WTC11 (cell line): ENCODE data around the gene RANBP10. TPM values are rescaled to one million over a fixed set of nuclear protein-coding genes. Genes with fewer than 3 reads are reported as not detected.

Experiments used
- ATAC-seq: fragments of 200-7000 bp; cut with Tn5 transposase; 2 replicates; pipeline ENCODE4 v1.10.0; 2021; ENCODE audit warnings: mild to moderate bottlenecking, moderate library complexity
- CTCF ChIA-PET: fragments of 300-600 bp; sonication (Branson Sonifier 250); formaldehyde crosslinking; loops from one replicate; lab custom pipeline; 2021; ENCODE audit warnings: antibody characterized with exemption; lab: Charles Lee
- POLR2A ChIA-PET: fragments of 350-600 bp; sonication (Branson Sonifier 250); formaldehyde crosslinking; loops from one replicate; lab custom pipeline; 2021; ENCODE audit warnings: antibody characterized with exemption; lab: Charles Lee
- DNase-seq: peaks from one replicate; pipeline ENCODE4 v3.0.0; 2021; ENCODE audit warnings: low spot score
- H3K27ac Mint-ChIP-seq: 2 replicates; pipeline ENCODE4 v1.8.0; 2021; ENCODE audit warnings: mixed read lengths
- H3K27me3 Mint-ChIP-seq: 2 replicates; pipeline ENCODE4 v1.8.0; 2021; ENCODE audit warnings: low read depth, mild to moderate bottlenecking, moderate library complexity, mixed read lengths
- H3K36me3 Mint-ChIP-seq: 2 replicates; pipeline ENCODE4 v1.8.0; 2021; ENCODE audit warnings: mixed read lengths
- H3K4me1 Mint-ChIP-seq: 2 replicates; pipeline ENCODE4 v1.8.0; 2022; ENCODE audit warnings: mixed read lengths
- H3K4me3 Mint-ChIP-seq: 2 replicates; pipeline ENCODE4 v1.8.0; 2021; ENCODE audit warnings: mild to moderate bottlenecking, moderate library complexity, mixed read lengths
- H3K9me3 Mint-ChIP-seq: 2 replicates; pipeline ENCODE4 v1.8.0; 2021; ENCODE audit warnings: mixed read lengths
- ATF1 ChIP-seq: sonication (generic); formaldehyde crosslinking; IDR thresholded peaks from 2 replicates; pipeline ENCODE4 v1.8.1; 2023; ENCODE audit warnings: mild to moderate bottlenecking, moderate library complexity, missing genetic modification reagents
- ATF2 ChIP-seq: sonication (generic); formaldehyde crosslinking; IDR thresholded peaks from 2 replicates; pipeline ENCODE4 v1.8.1; 2022; ENCODE audit warnings: low read depth, missing genetic modification reagents, borderline replicate concordance
- ATF3 ChIP-seq: sonication (generic); formaldehyde crosslinking; conservative IDR thresholded peaks from 2 replicates; pipeline ENCODE4 v1.8.1; 2022; ENCODE audit warnings: mild to moderate bottlenecking, missing genetic modification reagents
- ATF6 ChIP-seq: sonication (generic); formaldehyde crosslinking; IDR thresholded peaks from 2 replicates; pipeline ENCODE4 v1.8.1; 2023; ENCODE audit warnings: mild to moderate bottlenecking, missing genetic modification reagents
- CBFB ChIP-seq: sonication (generic); formaldehyde crosslinking; IDR thresholded peaks from 2 replicates; pipeline ENCODE4 v1.8.1; 2022; ENCODE audit warnings: mild to moderate bottlenecking, low read depth, missing genetic modification reagents
- CDX4 ChIP-seq: fragments of 250-450 bp; sonication (Bioruptor Pico); IDR thresholded peaks from 2 replicates; pipeline ENCODE4 v1.9.0; 2021; ENCODE audit warnings: moderate library complexity, mild to moderate bottlenecking, inconsistent platforms, borderline replicate concordance
- CREB1 ChIP-seq: sonication (generic); formaldehyde crosslinking; IDR thresholded peaks from 2 replicates; pipeline ENCODE4 v1.8.0; 2023; ENCODE audit warnings: mild to moderate bottlenecking, missing genetic modification reagents
- ELF4 ChIP-seq: sonication (generic); formaldehyde crosslinking; IDR thresholded peaks from 2 replicates; pipeline ENCODE4 v1.8.1; 2022; ENCODE audit warnings: low read depth, mild to moderate bottlenecking, moderate library complexity, missing genetic modification reagents
- FOXJ3 ChIP-seq: sonication (generic); formaldehyde crosslinking; IDR thresholded peaks from 2 replicates; pipeline ENCODE4 v1.9.0; 2021; ENCODE audit warnings: missing genetic modification reagents, mild to moderate bottlenecking, borderline replicate concordance
- FOXP1 ChIP-seq: sonication (generic); formaldehyde crosslinking; IDR thresholded peaks from 2 replicates; pipeline ENCODE4 v1.8.0; 2022; ENCODE audit warnings: missing genetic modification reagents, mild to moderate bottlenecking, moderate library complexity, borderline replicate concordance
- FOXP4 ChIP-seq: sonication (generic); formaldehyde crosslinking; IDR thresholded peaks from 2 replicates; pipeline ENCODE4 v1.8.0; 2022; ENCODE audit warnings: mild to moderate bottlenecking, missing genetic modification reagents
- GABPB1 ChIP-seq: sonication (generic); formaldehyde crosslinking; IDR thresholded peaks from 2 replicates; pipeline ENCODE4 v1.8.1; 2023; ENCODE audit warnings: mild to moderate bottlenecking, missing genetic modification reagents
- GTF2I ChIP-seq: fragments of 250-450 bp; sonication (Bioruptor Pico); conservative IDR thresholded peaks from 2 replicates; pipeline ENCODE4 v1.4.0; 2021; ENCODE audit warnings: mild to moderate bottlenecking
- IRF2 ChIP-seq: sonication (generic); formaldehyde crosslinking; IDR thresholded peaks from 2 replicates; pipeline ENCODE4 v1.8.0; 2022; ENCODE audit warnings: low read depth, missing genetic modification reagents, borderline replicate concordance
- NFATC4 ChIP-seq: fragments of 250-450 bp; sonication (Bioruptor Pico); IDR thresholded peaks from 2 replicates; pipeline ENCODE4 v1.9.0; 2021; ENCODE audit warnings: mild to moderate bottlenecking
- OVOL2 ChIP-seq: fragments of 250-450 bp; sonication (Bioruptor Pico); IDR thresholded peaks from 2 replicates; pipeline ENCODE4 v1.9.0; 2021; ENCODE audit warnings: mild to moderate bottlenecking, borderline replicate concordance
- SMAD3 ChIP-seq: sonication (generic); formaldehyde crosslinking; IDR thresholded peaks from 2 replicates; pipeline ENCODE4 v1.8.0; 2022; ENCODE audit warnings: missing genetic modification reagents, mild to moderate bottlenecking, borderline replicate concordance
- SP1 ChIP-seq: sonication (generic); formaldehyde crosslinking; conservative IDR thresholded peaks from 2 replicates; pipeline ENCODE4 v1.8.1; 2022; ENCODE audit warnings: missing genetic modification reagents
- ZNF121 ChIP-seq: sonication (generic); formaldehyde crosslinking; IDR thresholded peaks from 2 replicates; pipeline ENCODE4 v1.8.0; 2023; ENCODE audit warnings: missing genetic modification reagents
- ZNF219 ChIP-seq: sonication (generic); formaldehyde crosslinking; IDR thresholded peaks from 2 replicates; pipeline ENCODE4 v1.8.0; 2023; ENCODE audit warnings: missing genetic modification reagents, mild to moderate bottlenecking, borderline replicate concordance
- ZNF232 ChIP-seq: sonication (generic); formaldehyde crosslinking; IDR thresholded peaks from 2 replicates; pipeline ENCODE4 v1.8.0; 2022; ENCODE audit warnings: mild to moderate bottlenecking, missing genetic modification reagents
- ZNF317 ChIP-seq: sonication (generic); formaldehyde crosslinking; IDR thresholded peaks from 2 replicates; pipeline ENCODE4 v1.8.1; 2023; ENCODE audit warnings: low read depth, mild to moderate bottlenecking, moderate library complexity, missing genetic modification reagents, borderline replicate concordance
- ZSCAN18 ChIP-seq: fragments of 250-450 bp; sonication (Bioruptor Pico); IDR thresholded peaks from 2 replicates; pipeline ENCODE4 v2.1.2; 2022; ENCODE audit warnings: mild to moderate bottlenecking, moderate library complexity
- total RNA-seq: library from RNA; stranded (reverse); gene quantifications from 3 replicates; pipeline ENCODE4 v1.2.3, GENCODE V29; 2021

Gene RANBP10
- total RNA-seq, 1 experiment from 2014 or later, result 14.0 TPM

- no peak for TF ChIP-seq ZNF121 (CRISPR knock-in tag)
- TF ChIP-seq ZNF317 (CRISPR knock-in tag), result no peak
- TF ChIP-seq FOXP1, result no peak
- TF ChIP-seq OVOL2 (CRISPR knock-in tag), result no peak
- no peak for TF ChIP-seq ZSCAN18 (CRISPR knock-in tag)
- TF ChIP-seq CREB1 (CRISPR knock-in tag), result no peak
- TF ChIP-seq, all 79 proteins: peak for 0
Observed at GRCh38 chr16:67731753-67732095, 74.6 kb downstream of the RANBP10 start (continued).

- no peaks in the 10 kb centered on the region for H3K27me3 Mint-ChIP-seq
- H3K36me3 Mint-ChIP-seq, result peaks cover 17% of the 10 kb centered on the region
- no peak overlapping the region for H3K4me3 Mint-ChIP-seq
- no peak overlapping the region for H3K27ac Mint-ChIP-seq
- H3K4me1 Mint-ChIP-seq, result no peaks in the 10 kb centered on the region
- ChIA-PET CTCF (no interaction called here), POLR2A (no interaction called here)
- no peaks in the 10 kb centered on the region for H3K9me3 Mint-ChIP-seq
- no peak for ATAC-seq
- DNase-seq, result no peak
- TF ChIP-seq ZNF219 (CRISPR knock-in tag), result no peak
- no peak for TF ChIP-seq GTF2I (CRISPR knock-in tag)
- TF ChIP-seq FOXJ3 (CRISPR knock-in tag), result no peak
- TF ChIP-seq SP1 (CRISPR knock-in tag), result no peak
- TF ChIP-seq ELF4, result no peak
- TF ChIP-seq ZNF232 (CRISPR knock-in tag), result no peak
- TF ChIP-seq ATF6 (CRISPR knock-in tag), result no peak
- TF ChIP-seq CREB1 (CRISPR knock-in tag), result no peak
Observed at GRCh38 chr16:67731071-67731752, 75.1 kb downstream of the RANBP10 start.

GRCh38 chr16:67730326-67730725, 76.0 kb downstream of the RANBP10 start:
- ATAC-seq (no peak), DNase-seq (no peak)
- Mint-ChIP-seq H3K9me3 (no peaks in the 10 kb centered on the region), H3K27ac (no peak overlapping the region), H3K4me3 (no peak overlapping the region), H3K27me3 (no peaks in the 10 kb centered on the region), H3K4me1 (no peaks in the 10 kb centered on the region), H3K36me3 (peaks cover 17% of the 10 kb centered on the region)
- ChIA-PET POLR2A (no interaction called here), CTCF (no interaction called here)
- TF ChIP-seq GABPB1 (CRISPR knock-in tag) (no peak), ATF1 (CRISPR knock-in tag) (no peak), ATF2 (CRISPR knock-in tag) (no peak), NFATC4 (CRISPR knock-in tag) (no peak), CBFB (CRISPR knock-in tag) (no peak), ATF3 (CRISPR knock-in tag) (no peak), CDX4 (CRISPR knock-in tag) (no peak), IRF2 (CRISPR knock-in tag) (no peak), FOXP4 (CRISPR knock-in tag) (no peak), SMAD3 (CRISPR knock-in tag) (no peak)
